Measurements from ENCODE around the gene ASIP.
"Not testable (repeated sequence)": the region's sequence is repeated elsewhere in the genome, so short reads cannot be mapped to it uniquely, and the experiment has no call there.

The ASIP gene

DNA sequence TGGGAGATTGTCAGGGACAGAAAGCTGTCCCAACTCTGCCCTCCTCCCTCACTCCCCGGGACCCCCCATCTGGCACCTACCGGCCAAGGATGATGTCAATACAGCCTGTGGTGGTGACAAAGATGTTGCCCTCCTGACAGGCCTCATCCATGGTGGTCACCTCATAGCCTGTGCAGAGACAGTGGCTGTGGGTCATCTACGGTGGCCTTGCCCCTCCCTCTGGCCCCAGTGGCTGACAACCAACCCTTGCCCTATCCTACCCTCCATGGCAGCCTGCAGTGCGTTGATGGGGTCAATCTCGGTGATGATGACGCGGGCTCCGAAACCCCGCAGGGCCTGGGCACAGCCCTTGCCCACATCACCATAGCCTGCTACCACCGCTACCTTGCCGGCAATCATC lies 49.2 kb downstream of the ASIP start:
- no peak for DNase-seq

DNA sequence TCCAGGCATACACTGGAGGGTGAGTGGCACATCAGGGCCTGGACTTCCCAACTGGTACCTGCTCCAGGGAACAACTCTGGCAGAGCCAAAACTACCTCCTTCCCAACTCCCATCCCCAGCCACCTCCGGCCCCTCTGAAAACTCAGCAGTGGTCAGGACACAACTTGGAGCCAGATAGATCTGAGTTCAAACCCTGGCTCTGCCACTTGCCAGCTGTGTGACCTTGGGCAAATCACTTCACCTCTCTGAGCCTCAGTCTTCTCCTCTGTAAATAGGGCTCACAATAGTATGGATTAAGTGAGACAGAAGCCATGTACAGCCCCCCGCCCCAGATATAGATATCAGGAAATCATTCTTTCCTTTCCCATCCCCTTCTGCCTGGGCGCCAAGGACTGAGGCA lies 51.3 kb downstream of the ASIP start:
- no peak for DNase-seq

DNA sequence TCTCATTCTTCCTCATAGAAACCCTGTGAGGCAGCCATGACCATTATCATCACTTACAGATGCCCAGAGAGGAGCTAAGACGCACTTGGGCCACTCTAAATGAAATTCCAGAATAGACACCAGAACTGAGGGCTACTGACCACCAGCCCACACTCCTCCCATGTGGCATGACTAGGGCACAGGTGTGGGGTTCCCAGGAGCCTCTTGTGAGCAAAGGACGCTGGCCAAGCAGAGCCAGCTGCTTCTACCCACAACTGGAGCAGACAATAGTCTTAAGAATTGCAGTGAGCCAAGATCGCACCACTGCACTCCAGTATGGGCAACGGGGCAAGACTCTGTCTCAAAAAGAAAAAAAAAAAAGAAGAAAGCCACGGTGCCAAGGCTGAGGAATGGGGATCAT lies 51.9 kb downstream of the ASIP start:
- no peak for DNase-seq

DNA sequence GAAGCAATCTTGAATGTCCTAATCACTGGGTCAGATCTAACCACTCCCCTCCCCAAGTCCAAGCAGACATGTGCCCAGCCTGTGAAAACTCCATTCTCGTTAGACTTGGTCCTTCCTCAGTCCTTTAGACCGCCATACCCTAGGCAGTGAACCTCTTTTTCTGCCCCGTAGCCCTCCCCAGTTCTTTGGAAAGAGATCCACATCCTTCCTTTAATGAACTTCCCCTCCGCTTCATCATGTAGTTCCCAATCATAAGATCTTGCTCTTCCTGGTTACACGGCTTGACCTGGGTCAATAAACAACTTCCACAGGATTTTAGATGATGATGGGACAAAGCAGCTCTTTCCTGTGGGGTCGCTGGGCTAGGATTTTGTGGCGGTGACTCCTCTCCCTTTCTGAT lies 52.4 kb downstream of the ASIP start:
- no peak for DNase-seq

DNA sequence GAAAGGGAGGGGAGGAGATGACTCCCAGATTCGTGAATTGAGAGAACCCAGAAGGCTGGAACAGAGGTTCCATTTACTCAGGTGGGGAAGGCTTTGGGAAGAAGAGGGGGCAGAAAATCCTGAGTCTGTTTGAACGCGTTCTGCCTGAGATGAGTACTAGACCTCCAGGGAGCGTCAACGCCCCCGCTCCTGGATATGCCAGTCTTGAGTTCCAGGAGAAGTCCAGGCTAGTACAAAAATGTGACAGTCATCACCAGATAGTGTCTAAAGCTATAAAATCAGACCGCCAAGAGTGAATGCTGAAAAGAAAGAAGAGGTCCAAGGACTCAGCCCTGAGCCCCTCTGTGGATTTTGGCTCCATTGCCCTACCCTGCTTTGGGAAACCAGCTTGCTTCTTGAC lies 53.3 kb downstream of the ASIP start:
- DNase-seq: no peak

DNA sequence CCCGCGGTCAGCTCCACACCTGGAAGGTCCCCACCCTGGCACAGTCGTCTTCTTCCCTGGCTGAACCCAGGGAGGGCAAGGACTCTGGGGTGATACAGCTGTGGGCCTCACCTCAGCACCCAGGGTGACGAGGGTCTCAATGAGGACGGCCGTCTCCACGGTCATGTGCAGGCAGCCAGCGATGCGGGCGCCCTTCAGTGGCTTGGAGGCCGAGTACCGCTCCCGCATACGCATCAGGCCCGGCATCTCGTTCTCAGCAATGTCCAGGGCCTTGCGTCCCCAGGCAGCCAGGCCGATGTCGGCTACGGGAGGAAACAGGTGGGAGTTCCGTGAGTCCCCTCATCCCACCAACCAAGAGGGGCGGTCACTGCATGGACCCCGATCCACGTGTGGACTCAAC lies 54.1 kb downstream of the ASIP start:
- DNase-seq: no peak

DNA sequence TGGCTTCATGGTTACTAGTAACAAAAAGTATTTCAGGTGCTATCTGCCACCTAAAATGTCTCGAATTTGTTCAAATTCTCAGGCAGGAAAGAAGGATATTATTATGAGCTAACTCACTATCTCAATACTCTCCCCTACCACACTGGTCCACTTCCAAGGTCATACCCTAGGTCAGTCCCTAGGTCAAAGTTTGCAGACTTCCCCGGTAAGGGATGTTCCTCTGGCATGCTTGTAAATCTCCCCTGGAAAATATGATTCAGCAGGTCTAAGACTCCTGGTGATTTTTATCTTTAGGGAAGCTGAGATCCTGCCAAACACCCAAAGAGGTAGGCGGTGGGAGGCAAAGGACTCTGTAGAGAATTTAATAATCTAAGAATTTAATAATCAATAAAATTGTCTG lies 55.2 kb downstream of the ASIP start:
- DNase-seq: no peak

DNA sequence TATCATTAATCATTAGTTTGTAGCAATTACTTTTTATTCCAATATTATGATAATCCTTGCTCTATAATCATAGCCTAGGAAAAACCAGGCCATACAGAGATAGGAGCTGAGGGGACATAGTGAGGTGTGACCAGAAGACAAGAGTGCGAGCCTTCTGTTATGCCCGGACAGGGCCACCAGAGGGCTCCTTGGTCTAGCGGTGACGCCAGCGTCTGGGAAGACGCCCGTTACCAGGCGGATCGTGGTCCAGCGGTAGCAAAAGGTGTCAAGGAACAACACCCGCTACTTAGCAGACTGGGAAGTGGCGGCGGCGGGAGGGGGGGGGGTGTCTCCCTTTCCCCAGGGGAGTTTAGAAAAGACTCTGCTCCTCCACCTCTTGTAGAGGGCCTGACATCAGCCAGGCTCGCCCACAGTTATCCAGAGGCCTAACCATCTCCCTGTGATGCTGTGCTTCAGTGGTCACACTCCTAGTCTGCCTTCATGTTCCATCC lies 57.1 kb downstream of the ASIP start:
- DNase-seq: not testable (repeated sequence)

DNA sequence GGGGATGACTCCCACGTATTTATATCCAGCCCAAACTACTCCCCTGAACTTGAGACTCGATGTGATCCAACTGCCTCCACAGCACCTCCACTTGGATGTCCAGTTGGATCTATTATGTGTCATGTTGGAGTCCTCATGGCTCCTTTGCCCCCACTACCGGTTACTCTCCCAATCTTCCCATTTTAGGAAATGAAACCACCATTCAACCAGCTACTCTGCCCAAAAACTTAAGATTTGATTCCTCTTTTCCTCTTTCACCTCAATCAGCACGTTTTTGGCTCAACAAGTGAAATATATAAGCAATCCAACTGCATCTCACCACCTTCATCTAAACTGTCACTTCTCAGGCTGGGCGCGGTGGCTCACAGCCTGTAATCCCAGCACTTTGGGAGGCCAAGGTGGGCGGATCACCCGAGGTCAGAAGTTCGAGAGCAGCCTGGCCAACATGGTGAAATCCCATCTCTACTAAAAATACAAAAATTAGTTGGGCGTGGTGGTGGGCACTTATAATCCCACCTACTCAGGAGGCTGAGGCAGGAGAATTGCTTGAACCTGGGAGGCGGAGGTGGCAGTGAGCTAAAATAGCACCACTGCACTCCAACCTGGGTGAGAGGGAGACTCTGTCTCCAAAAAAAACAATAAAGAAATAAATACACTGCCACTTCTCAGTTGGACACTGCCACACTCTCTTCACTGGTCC lies 58.5 kb downstream of the ASIP start:
- no peak for DNase-seq

DNA sequence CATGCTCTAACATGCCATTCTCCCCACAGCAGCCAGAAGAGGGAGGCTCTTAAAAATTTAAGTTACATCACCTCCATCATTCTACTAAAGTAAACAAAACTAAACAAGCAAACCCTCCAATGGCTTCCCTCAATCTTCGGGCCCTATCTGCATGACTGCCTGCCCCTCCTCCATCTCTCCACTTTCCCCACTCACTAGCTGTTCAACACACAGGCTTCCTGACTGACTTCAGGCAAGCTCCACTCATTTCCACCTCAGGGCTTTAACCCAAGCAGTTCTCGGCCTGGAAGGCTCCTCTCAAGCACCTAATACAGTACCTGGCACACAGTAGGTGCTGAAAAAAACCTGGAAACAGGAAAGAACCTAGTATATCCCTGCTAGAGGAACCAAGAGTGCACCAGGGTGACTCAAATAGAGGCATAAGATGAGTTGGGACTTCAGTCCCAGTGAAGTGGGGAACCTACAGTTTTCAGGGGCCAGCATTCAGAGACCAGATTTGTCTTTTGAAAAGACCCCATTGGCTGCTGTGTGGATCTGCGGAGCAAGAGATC lies 59.1 kb downstream of the ASIP start:
- peak; percentile 16 for DNase-seq

DNA sequence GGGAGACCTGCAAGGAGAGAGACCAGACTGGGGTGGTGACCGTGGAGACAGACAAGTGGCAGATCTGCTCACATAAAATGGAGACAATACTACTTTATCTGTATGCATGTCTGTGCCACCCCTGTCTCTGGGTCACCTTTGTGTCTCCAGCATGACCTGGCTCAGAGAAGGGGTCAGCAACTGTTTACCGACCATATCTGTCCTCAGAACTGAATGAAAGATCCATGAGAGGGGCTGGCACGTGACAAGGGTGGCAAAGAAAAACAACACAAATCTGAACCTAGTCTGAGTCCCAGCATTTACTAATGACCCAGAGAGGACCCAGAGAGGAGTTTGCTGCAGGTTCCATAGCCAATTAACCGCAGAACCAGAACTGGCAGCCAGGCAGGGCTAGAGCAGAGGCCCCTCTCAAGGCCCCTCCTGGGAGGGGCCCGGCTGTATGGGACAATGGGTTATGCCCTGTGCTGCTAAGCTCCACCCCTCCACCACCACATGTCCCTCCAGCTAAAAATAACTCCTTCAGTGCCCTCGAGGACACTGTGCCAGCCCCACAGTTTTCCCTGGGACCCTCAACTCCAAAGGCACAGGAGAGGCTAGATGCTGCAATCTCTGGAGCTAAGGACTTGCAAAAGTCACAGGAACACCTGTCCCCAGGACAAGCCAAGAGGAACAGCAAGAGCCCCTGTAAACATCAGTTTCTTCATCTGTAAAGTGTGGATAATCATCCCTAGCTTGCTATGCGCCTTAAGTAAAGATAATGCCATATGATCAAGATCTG lies 59.8 kb downstream of the ASIP start:
- no peak for DNase-seq

DNA sequence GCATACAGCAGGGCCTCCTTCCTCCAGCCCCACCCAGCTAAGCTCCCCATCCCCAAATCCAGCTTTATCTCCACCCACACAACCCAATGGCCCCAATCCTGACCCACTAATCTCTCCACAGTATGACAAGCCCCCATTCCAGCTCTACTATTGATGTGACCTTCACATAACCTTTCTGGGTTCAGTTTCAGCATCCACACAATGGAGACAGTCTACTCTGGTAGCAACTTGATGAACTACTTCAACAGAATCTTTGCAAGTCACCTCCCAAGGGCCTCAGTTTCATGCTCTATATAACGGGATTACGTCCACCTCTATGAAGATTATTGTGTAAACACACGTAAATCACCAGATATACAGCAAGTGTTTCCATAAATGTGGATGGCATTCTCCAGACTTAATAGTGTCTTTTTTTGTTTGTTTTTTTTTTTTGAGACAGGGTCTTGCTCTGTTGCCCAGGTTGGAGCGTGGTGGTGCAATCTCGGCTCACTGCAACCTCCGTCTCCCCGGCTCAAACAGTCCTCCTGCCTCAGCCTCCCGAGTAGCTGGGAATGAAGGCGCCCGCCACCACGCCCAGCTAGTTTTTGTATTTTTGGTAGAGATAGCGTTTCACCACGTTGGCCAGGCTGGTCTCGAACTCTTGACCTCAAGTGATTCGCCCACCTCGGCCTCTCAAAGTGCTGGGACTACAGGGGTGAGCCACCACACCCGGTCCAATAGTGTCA lies 60.5 kb downstream of the ASIP start:
- DNase-seq: no peak

DNA sequence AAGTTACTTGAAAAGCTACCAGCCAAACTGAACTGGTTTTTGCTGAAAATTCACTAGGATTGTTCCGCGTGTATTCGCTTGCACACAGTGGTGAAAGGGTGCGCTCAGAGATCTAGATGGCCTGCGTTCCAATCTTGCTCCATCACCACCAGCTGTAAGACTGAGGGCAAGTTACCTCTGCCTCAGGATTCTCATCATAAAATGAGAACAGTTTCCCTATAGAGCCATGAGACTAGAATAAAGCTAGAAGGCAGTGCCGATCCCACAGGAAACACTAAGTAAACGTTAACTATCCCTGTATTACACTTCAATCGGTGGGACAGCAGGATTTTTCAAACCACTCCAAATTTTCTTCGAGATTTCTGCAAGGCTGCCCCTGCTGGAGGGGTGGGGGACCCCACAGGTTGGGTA lies 61.1 kb downstream of the ASIP start:
- no peak for DNase-seq

DNA sequence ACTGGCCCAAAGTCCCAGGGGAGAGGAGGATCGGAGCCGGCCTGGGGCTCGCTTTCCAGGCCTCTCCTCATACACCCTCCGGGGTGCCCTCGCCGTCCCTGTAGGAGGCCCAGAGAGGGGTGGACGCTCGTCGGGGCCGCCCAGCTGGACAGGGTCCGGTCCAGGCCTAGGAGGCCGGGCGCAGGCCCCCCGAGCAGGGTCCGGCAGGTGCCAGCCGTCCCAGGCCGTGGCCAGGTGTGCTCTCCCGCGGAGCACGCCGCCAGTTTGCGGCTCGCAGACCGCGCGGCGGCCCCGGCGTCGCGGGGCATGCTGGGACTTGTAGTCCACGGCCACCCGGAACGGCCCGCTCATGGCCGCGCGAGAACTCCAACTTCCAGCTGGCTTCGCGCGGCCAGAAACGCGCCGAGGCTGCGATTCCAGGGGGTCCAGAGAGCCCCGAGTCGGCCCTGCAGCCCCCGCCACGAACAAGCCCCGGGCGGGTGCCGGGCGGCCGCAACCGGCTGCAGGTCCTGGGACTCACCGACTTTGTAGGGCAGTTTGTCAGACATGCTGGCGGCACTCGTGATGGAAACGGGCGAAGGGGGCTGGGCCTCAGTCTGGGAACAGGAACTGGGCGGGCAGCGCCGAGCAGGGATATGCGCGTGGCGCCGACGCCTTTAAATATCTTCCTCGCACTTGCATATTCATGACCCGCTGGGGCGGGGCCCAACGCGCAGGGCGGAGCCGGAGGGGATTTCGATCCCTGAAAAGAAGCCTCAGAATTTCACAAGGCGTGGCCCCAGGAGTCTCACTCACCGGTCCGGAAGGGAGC lies 61.7 kb downstream of the ASIP start, which contains the start of gene AHCY:
AHCY (minus strand) TSS at position 633 of the 811 bp plus-strand sequence; CDS start at position 548, 85 bp downstream.
- peak; percentile 82 for DNase-seq

DNA sequence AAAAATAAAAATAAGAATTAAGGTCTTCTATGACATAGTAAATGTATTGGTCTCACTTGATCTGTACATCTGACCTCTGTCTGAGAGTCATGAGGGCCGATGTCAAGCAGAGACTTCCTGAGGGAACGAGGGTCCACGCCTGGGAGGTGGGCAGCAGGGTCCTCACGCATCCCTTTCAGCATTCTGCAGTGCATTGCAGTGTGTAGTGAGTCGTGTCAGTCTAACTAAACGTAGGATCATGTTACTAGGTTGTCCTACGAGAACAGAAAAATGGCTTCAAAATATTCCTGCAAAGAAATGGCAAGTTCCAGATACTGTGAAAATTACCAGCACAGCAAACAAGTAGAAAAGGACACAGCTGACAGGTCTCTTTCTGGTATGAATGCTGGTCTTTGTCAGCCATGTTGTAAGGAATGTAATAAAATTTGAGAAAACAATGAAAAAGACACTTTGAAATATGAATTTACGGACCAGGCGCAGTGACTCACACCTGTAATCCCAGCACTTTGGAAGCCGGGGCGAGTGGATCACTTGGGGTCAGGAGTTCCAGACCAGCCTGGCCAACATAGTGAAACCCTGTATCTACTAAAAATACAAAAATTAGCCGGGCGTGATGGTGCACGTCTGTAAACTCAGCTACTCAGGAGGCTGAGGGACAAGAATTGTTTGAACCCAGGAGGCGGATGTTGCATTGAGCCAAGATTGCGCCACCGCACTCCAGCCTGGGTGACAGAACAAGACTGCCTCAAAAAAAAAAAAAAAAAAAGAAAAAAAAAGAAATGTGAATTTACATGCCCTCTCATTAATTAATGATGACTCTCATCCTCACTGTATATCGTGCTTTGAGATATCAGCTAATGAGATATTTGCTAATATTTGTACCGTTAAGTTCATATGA lies 64.4 kb downstream of the ASIP start:
- DNase-seq: no peak

DNA sequence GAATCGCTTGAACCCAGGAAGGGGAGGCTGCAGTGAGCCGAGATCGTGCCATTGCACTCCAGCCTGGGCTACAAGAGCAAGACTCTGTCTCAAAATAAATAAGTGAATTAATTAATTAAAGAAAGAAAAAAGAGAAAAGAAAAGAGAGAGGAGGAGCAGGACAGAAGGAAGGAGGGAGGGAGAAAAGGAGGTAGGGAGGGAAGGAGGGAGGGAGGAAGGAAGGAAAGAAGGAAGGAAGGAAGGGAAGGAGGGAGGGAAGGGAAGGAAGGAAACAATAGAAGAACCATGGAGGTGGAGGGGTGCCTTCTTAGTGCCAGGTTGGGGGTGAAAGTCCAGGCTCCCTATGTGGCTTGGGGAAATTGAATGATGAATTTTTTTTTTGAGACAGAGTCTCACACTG lies 68.5 kb downstream of the ASIP start:
- DNase-seq: no peak

DNA sequence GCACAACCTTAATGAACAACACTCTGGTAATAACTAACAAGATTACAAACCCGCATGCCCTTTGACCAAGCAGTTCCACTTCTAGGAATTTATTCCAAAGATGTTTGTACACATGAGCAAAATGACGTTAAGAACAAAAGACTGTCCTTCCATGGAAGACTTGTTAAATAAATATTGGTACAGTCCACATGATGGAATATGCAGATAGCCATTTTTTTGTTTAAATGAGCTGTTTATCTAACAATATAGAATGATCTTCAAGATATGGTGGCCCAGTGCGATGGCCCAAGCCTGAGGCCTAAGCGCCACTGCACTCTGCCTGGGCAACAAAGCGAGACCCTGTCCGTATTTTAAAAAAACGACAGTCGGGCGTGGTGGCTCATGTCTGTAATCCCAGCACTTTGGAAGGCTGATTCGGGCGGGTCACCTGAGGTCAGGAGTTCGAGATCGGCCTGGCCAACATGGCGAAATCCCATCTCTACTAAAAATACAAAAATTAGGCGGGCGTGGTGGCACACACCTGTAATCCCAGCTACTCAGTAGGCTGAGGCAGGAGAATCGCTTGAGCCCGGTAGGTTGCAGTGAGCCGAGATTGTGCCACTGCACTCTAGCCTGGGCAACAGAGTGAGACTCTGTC lies 69.4 kb downstream of the ASIP start:
- no peak for DNase-seq

DNA sequence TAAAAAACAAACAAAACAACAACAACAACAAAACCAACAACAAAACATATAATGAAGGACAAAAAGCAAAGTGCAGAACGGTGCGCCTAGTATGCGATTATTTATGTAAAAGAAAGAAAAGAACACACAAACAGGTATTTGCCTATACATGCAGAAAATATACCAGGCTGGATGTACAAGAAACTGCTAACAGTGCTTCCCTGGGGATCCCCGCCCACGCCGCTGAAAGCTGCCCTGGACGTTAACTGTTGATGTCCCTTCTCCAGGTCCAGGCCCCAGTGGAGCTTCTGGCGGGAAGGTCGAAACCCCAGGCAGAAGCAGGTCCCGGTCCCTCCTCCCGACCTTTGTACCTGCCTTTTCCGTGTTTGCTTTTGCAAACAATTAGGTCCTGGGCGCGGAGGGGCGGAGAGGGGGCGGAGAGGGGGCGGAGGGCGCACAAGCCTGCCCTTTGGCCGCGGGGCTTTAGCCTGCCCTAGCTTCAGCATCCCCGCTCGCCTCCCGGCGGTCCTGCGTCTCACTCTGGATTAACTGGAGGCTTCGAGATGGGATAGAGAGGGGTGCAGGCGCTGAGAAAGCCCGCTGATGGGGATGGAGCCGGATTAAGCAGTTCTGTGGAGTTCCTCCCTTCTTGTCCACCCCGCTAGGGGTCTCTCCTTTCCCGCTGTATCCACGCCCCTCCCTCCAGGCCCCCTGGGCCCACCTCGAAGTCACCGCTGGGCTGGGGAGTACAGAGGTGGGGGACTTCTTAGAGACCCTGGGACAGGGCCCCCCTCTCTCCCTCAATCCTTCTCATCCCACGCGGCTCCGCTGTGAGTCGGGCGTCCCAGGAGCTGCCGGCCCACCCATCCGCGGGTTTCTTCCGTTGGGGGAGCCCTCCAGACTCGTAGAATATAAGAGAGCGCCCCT lies 70.1 kb downstream of the ASIP start:
- DNase-seq: no peak

DNA sequence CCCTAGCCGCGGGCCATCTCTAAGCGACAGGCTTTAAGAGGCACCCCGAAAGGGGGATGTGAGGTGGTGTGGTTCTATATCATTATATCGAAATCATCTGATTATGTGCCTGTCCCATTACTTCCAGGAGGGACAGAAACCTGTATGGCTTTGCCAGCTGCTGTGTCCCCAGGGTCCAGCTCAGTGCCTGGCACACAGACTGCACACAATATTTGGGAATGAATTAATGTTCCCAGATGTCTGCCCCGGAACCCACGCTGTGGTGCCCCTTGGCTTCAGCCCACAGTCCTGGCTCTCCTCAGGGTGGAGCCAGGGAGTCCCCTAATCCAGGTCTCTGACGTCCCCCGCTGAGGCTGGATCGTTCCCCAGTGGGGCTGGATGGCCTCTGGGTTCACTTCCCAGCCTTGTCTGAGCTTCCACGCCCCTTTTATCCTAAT lies 70.8 kb downstream of the ASIP start:
- no peak for DNase-seq

Data from NCI-H1436 treated with DMSO at 0.1 percent for 48 hours (cell line).